NOMO-1 treated with dmso at 0.1 percent for 144 hours (cell line): ENCODE results near the gene CLEC9A.
A peak's percentile ranks its signal among the peaks of the same experiment; 100 is the strongest.

Experiments
- DNase-seq: peaks from one replicate; lab custom pipeline; 2025; ENCODE audit not compliant: unreplicated experiment; lab: John Stamatoyannopoulos, UW

Gene CLEC9A

DNA sequence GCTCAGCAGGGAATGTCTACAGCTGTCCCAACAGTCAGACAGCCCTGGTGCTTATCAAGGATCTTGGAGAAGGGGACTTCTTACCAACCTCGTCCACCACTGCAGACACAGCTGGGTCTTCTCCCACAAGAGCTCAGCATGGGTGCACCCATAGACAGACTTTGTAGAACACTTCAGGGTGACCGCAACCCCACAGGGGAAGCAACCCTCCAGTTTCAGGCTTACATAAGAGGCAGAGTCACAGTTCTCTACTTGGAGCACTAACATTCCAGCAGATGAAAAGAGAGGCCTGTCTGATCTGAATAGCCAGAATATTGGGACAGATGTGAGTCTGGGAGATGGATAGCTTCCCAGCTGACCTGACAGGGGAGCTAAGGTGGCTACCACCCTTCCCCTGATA lies 71.8 kb downstream of the CLEC9A start:
- peak; percentile 13 for DNase-seq

DNA sequence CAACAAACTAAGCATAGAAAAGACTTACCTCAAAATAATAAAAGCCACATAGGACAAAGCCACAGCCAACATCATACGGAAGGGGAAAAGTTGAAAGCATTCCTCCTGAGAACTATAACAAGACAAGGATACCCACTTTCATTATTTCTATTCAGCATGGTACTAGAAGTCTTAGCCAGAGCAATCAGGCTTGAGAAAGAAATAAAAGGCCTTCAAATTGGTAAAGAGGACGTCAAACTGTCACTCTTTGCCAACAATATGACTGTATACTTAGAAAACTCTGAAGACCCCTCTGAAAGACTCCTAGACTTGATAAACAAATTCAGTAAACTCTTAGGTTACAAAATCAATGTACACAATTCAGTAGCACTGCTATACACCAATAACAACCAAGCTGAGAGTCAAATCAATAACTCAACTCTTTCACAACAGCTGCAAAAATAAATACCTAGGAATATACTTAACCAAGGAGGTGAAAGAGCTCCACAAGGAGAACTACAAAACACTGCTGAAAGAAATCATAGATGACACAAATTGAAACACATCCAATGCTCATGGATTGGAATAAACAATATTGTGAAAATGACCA lies 79.9 kb downstream of the CLEC9A start:
- no peak for DNase-seq

DNA sequence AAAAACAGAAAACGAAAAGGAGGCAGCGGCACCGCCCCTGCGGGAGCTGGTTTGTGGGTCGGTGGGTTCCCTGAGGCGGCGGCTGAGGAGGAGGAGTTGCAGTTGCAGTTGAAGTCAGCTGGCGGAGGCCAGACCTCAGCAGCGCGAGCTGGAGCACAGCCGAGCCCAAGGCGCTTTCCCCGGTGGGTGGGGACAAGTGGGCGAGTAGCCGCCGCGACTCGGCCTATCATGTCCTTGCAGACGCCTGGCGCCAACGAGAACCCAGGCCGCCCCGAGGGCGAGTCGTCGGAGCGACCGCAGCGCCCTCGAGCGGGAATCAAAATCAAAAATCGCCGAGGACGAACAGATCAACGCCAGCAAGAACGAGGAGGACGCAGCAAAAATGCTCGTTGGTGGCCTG lies 81.0 kb downstream of the CLEC9A start:
- DNase-seq = no peak

DNA sequence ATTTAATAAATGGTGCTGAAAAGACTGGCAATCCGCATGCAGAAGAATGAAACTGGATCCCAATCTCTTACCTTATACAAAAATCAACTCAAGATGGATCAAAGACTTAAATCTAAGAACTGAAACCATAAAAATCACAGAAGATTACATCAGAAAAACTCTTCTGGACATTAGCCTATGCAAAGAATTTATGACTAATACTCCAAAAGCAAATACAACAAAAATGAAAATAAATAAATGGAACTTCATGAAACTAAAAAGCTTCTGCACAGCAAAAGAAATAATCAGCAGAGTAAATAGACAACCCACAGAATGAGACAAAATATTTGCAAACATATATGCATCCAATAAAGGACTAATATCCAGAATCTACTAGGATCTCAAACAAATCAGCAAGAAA lies 82.6 kb downstream of the CLEC9A start:
- DNase-seq = no peak

DNA sequence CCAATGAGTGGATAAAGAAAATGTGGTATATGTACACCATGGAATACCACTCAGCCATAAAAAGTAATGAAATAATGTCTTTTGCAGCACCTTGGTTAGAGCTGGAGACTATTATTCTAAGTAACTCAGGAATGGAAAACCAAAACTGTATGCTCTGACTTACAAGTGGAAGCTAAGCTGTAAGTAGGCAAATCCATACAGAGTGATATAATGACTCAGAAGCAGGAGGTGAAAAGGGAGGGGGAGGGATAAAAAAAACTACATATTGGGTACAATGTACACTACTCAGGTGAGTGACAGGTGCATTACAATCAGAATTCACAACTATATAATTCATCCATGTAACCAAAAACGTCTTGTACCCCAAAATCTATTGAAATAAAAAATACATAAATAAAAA lies 83.4 kb downstream of the CLEC9A start:
- DNase-seq = no peak

DNA sequence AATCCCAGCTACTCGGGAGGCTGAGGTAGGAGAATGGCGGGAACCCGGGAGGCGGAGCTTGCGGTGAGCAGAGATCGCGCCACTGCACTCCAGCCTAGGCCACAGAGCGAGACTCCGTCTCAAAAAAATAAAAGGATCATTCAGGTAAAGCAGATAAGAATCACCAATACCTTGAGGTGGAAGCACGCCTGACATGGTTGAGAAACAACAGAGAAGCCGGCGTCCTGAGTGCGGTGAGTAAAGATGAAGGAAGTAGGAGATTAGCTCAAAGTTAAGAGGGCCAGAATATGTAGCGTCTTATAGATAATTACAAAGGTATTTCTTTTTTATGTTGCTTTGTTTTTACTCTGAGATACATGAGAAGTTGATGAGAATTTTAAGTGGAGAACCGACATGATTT lies 84.8 kb downstream of the CLEC9A start:
- DNase-seq = no peak
